ENCODE data around the gene ECHS1. TPM values are rescaled to one million over a fixed set of nuclear protein-coding genes. Genes with fewer than 3 reads are reported as not detected.

Gene ECHS1
- total and polyA plus RNA-seq, 2 experiments from 2014 or later = 82.2 to 150 TPM

GRCh38 chr10:133344236-133344635, 28.9 kb downstream of the ECHS1 start:
- H3K9me3 ChIP-seq (ENCODE audit: low read depth) = no peaks in the 10 kb centered on the region
- H3K4me1 ChIP-seq (ENCODE audit: insufficient read depth) = no peaks in the 10 kb centered on the region
- no peak overlapping the region for H2AFZ ChIP-seq
- H4K20me1 ChIP-seq (ENCODE audit: insufficient read depth) = no peaks in the 10 kb centered on the region
- no peak overlapping the region for H3K4me2 ChIP-seq (ENCODE audit: unreplicated experiment)
- H3K9me2 ChIP-seq (ENCODE audit: insufficient read depth) = no peaks in the 10 kb centered on the region
- no peak overlapping the region for H3K9ac ChIP-seq
- in situ Hi-C loops (cut with MboI) = no loop called here
- H3K4me3 ChIP-seq = no peak overlapping the region
- no peak for TF ChIP-seq EZH2 (IDR thresholded peaks at IDR 0.05; ENCODE audit: insufficient read depth, poor library complexity, severe bottlenecking)
- TF ChIP-seq EZH2phosphoT487 (IDR thresholded peaks at IDR 0.05; ENCODE audit: insufficient read depth, low read depth) = no peak
- H3K27me3 ChIP-seq (replicated peaks; ENCODE audit: insufficient read depth) = peaks cover 25% of the 10 kb centered on the region
- no peak for DNase-seq
- H3K36me3 ChIP-seq (ENCODE audit: low read depth) = no peaks in the 10 kb centered on the region
- 48 to 54% methylated on average over 5 of the region's 5 CpGs for WGBS, 2 experiments (ENCODE audit: low coverage in 1 of 2, low lambda C conversion rate in 2 of 2, missing lambda C conversion rate in 2 of 2)
- no peaks in the 10 kb centered on the region for H3K79me2 ChIP-seq (ENCODE audit: insufficient read depth)
- no peak overlapping the region for H3K27ac ChIP-seq
- H3F3A ChIP-seq (ENCODE audit: insufficient read depth) = no peaks in the 10 kb centered on the region

- WGBS, 2 experiments (ENCODE audit: low coverage in 1 of 2, low lambda C conversion rate in 2 of 2, missing lambda C conversion rate in 2 of 2) = 59 to 63% methylated on average over 9 of the region's 9 CpGs
- DNase-seq = no peak
- no peak overlapping the region for H2AFZ ChIP-seq
- H3K4me3 ChIP-seq = no peak overlapping the region
- no peaks in the 10 kb centered on the region for H4K20me1 ChIP-seq (ENCODE audit: insufficient read depth)
- no peaks in the 10 kb centered on the region for H3K4me1 ChIP-seq (ENCODE audit: insufficient read depth)
- no peak for TF ChIP-seq EZH2 (IDR thresholded peaks at IDR 0.05; ENCODE audit: insufficient read depth, poor library complexity, severe bottlenecking)
- no peak for TF ChIP-seq EZH2phosphoT487 (IDR thresholded peaks at IDR 0.05; ENCODE audit: insufficient read depth, low read depth)
- no peaks in the 10 kb centered on the region for H3K36me3 ChIP-seq (ENCODE audit: low read depth)
- in situ Hi-C loops (cut with MboI) = no loop called here
- peaks cover 25% of the 10 kb centered on the region for H3K27me3 ChIP-seq (replicated peaks; ENCODE audit: insufficient read depth)
- H3K27ac ChIP-seq = no peak overlapping the region
- no peaks in the 10 kb centered on the region for H3K79me2 ChIP-seq (ENCODE audit: insufficient read depth)
- no peaks in the 10 kb centered on the region for H3F3A ChIP-seq (ENCODE audit: insufficient read depth)
- no peaks in the 10 kb centered on the region for H3K9me2 ChIP-seq (ENCODE audit: insufficient read depth)
- no peaks in the 10 kb centered on the region for H3K9me3 ChIP-seq (ENCODE audit: low read depth)
- H3K9ac ChIP-seq = no peak overlapping the region
- H3K4me2 ChIP-seq (ENCODE audit: unreplicated experiment) = no peak overlapping the region
Measured at GRCh38 chr10:133343558-133343957, 29.6 kb downstream of the ECHS1 start.

GRCh38 chr10:133342942-133343341, 30.2 kb downstream of the ECHS1 start:
- DNase-seq = no peak
- in situ Hi-C loops (cut with MboI) = no loop called here
- H3K79me2 ChIP-seq (ENCODE audit: insufficient read depth) = no peaks in the 10 kb centered on the region

GRCh38 chr10:133341983-133342382, 31.2 kb downstream of the ECHS1 start:
- H3K9me3 ChIP-seq (ENCODE audit: low read depth) = no peaks in the 10 kb centered on the region
- no peak for DNase-seq
- TF ChIP-seq EZH2phosphoT487 (IDR thresholded peaks at IDR 0.05; ENCODE audit: insufficient read depth, low read depth) = no peak
- no peak for TF ChIP-seq EZH2 (IDR thresholded peaks at IDR 0.05; ENCODE audit: insufficient read depth, poor library complexity, severe bottlenecking)
- H3K4me2 ChIP-seq (ENCODE audit: unreplicated experiment) = no peak overlapping the region
- no peaks in the 10 kb centered on the region for H4K20me1 ChIP-seq (ENCODE audit: insufficient read depth)
- no peak overlapping the region for H2AFZ ChIP-seq
- no peaks in the 10 kb centered on the region for H3K4me1 ChIP-seq (ENCODE audit: insufficient read depth)
- no peak overlapping the region for H3K4me3 ChIP-seq
- no peak overlapping the region for H3K27ac ChIP-seq
- in situ Hi-C loops (cut with MboI) = no loop called here
- H3K9me2 ChIP-seq (ENCODE audit: insufficient read depth) = no peaks in the 10 kb centered on the region
- H3F3A ChIP-seq (ENCODE audit: insufficient read depth) = no peaks in the 10 kb centered on the region
- H3K79me2 ChIP-seq (ENCODE audit: insufficient read depth) = no peaks in the 10 kb centered on the region
- peaks cover 33% of the 10 kb centered on the region for H3K27me3 ChIP-seq (replicated peaks; ENCODE audit: insufficient read depth)
- no peak overlapping the region for H3K9ac ChIP-seq
- 28 to 36% methylated on average over 4 of the region's 4 CpGs for WGBS, 2 experiments (ENCODE audit: low coverage in 1 of 2, low lambda C conversion rate in 2 of 2, missing lambda C conversion rate in 2 of 2)
- no peaks in the 10 kb centered on the region for H3K36me3 ChIP-seq (ENCODE audit: low read depth)

More at GRCh38 chr10:133342942-133343341, 30.2 kb downstream of the ECHS1 start:
- Histone ChIP-seq H3K9ac (no peak overlapping the region), H2AFZ (no peak overlapping the region), H3K9me3 (ENCODE audit: low read depth) (no peaks in the 10 kb centered on the region), H3K36me3 (ENCODE audit: low read depth) (no peaks in the 10 kb centered on the region), H3K27me3 (replicated peaks; ENCODE audit: insufficient read depth) (peaks cover 25% of the 10 kb centered on the region), H4K20me1 (ENCODE audit: insufficient read depth) (no peaks in the 10 kb centered on the region), H3K9me2 (ENCODE audit: insufficient read depth) (no peaks in the 10 kb centered on the region), H3K4me2 (ENCODE audit: unreplicated experiment) (no peak overlapping the region), H3K4me3 (no peak overlapping the region), H3F3A (ENCODE audit: insufficient read depth) (no peaks in the 10 kb centered on the region), H3K4me1 (ENCODE audit: insufficient read depth) (no peaks in the 10 kb centered on the region), H3K27ac (no peak overlapping the region)
- TF ChIP-seq EZH2 (IDR thresholded peaks at IDR 0.05; ENCODE audit: insufficient read depth, poor library complexity, severe bottlenecking) (no peak), EZH2phosphoT487 (IDR thresholded peaks at IDR 0.05; ENCODE audit: insufficient read depth, low read depth) (no peak)
- WGBS, 2 experiments (ENCODE audit: low coverage in 1 of 2, low lambda C conversion rate in 2 of 2, missing lambda C conversion rate in 2 of 2) = 59 to 60% methylated on average over 8 of the region's 8 CpGs

Data from GM23248 (cell line).